Mesenchymal stem cell (in vitro differentiated cells and primary cell): Measurements from ENCODE around the gene TRAFD1.
"Not testable (repeated sequence)": the region's sequence is repeated elsewhere in the genome, so short reads cannot be mapped to it uniquely, and the experiment has no call there.

Source experiments
- DNase-seq: peaks from one replicate; pipeline ENCODE4 v3.0.0-alpha.2; 2013
- H2AFZ ChIP-seq: one replicate; pipeline ENCODE4 v1.6.1; 2013; ENCODE audit warnings: low read depth, mild to moderate bottlenecking, control low read depth, inconsistent platforms, low read length, moderate library complexity
- H2AK5ac ChIP-seq: 2 replicates; pipeline ENCODE4 v1.6.1; 2013; ENCODE audit warnings: low read length, moderate library complexity, mild to moderate bottlenecking, inconsistent platforms; ENCODE audit not compliant: severe bottlenecking
- H2BK120ac ChIP-seq: one replicate; pipeline ENCODE4 v1.6.1; 2013; ENCODE audit warnings: low read depth, mild to moderate bottlenecking, inconsistent platforms, low read length, moderate library complexity
- H2BK12ac ChIP-seq, 2 experiments: one replicate each; pipeline ENCODE4 v1.6.1; 2013; ENCODE audit warnings: inconsistent platforms in 2 of 2, low read length in 2 of 2, mild to moderate bottlenecking in 2 of 2, moderate library complexity in 2 of 2, control low read depth in 1 of 2
- H2BK15ac ChIP-seq: one replicate; pipeline ENCODE4 v1.6.1; 2013; ENCODE audit warnings: mild to moderate bottlenecking, low read depth, inconsistent platforms; ENCODE audit not compliant: poor library complexity, severe bottlenecking
- H2BK5ac ChIP-seq: 2 replicates; pipeline ENCODE4 v1.6.1; 2013; ENCODE audit warnings: low read depth, mild to moderate bottlenecking, low read length, control low read depth, inconsistent platforms; ENCODE audit not compliant: poor library complexity, severe bottlenecking
- H3K14ac ChIP-seq, 2 experiments: one replicate each; pipeline ENCODE4 v1.6.1; 2013; ENCODE audit warnings: inconsistent platforms in 2 of 2, low read length in 2 of 2, control low read depth in 1 of 2, mild to moderate bottlenecking in 1 of 2, moderate library complexity in 1 of 2
- H3K18ac ChIP-seq, 2 experiments: one replicate each; pipeline ENCODE4 v1.6.1; 2013; ENCODE audit warnings: inconsistent platforms in 2 of 2, low read length in 2 of 2, control low read depth in 1 of 2, low read depth in 1 of 2, mild to moderate bottlenecking in 1 of 2
- H3K23ac ChIP-seq, 2 experiments: one replicate each; pipeline ENCODE4 v1.6.1; 2013; ENCODE audit warnings: inconsistent platforms in 2 of 2, low read length in 2 of 2, mild to moderate bottlenecking in 2 of 2, moderate library complexity in 2 of 2, control low read depth in 1 of 2
- H3K27ac ChIP-seq: 2 replicates; pipeline ENCODE4 v1.5.1; 2013; ENCODE audit warnings: mild to moderate bottlenecking, moderate library complexity, low read length, control low read depth, inconsistent platforms; ENCODE audit not compliant: poor library complexity, severe bottlenecking
- H3K27me3 ChIP-seq, 2 experiments: 2 replicates each; pipeline versions ENCODE4 v1.6.1 to v1.7.0; 2013; ENCODE audit warnings: low read length in 2 of 2, mild to moderate bottlenecking in 2 of 2, moderate library complexity in 2 of 2, control low read depth in 1 of 2, inconsistent platforms in 1 of 2; ENCODE audit not compliant: control insufficient read depth in 1 of 2, insufficient read depth in 1 of 2
- H3K36me3 ChIP-seq, 2 experiments: 2 replicates each; pipeline versions ENCODE4 v1.6.1 to v1.7.0; 2013; ENCODE audit warnings: low read length in 2 of 2, control low read depth in 1 of 2, inconsistent platforms in 1 of 2, low read depth in 1 of 2, mild to moderate bottlenecking in 1 of 2; ENCODE audit not compliant: insufficient read depth in 2 of 2, control insufficient read depth in 1 of 2
- H3K4ac ChIP-seq, 2 experiments: one replicate each; pipeline ENCODE4 v1.6.1; 2013; ENCODE audit warnings: inconsistent platforms in 2 of 2, low read length in 2 of 2, mild to moderate bottlenecking in 2 of 2, moderate library complexity in 2 of 2, control low read depth in 1 of 2, low read depth in 1 of 2
- H3K4me1 ChIP-seq: 2 replicates; pipeline ENCODE4 v1.6.1; 2013; ENCODE audit warnings: low read depth, low read length, control low read depth; ENCODE audit not compliant: control insufficient read depth, insufficient read depth
- H3K4me2 ChIP-seq: 2 replicates; pipeline ENCODE4 v1.6.1; 2013; ENCODE audit warnings: low read length, mild to moderate bottlenecking, inconsistent platforms; ENCODE audit not compliant: poor library complexity, severe bottlenecking
- H3K4me3 ChIP-seq, 2 experiments: 2 replicates each; pipeline versions ENCODE4 v1.5.1 to v1.7.0; 2013; ENCODE audit warnings: low read length in 2 of 2, mild to moderate bottlenecking in 2 of 2, control low read depth in 1 of 2, low read depth in 1 of 2; ENCODE audit not compliant: insufficient read depth in 1 of 2
- H3K79me1 ChIP-seq: replicated peaks from 2 replicates; pipeline ENCODE4 v1.6.1; 2013; ENCODE audit warnings: mild to moderate bottlenecking, control low read depth, low read length, inconsistent platforms; ENCODE audit not compliant: poor library complexity, severe bottlenecking
- H3K9ac ChIP-seq: 2 replicates; pipeline ENCODE4 v1.7.0; 2013; ENCODE audit warnings: mild to moderate bottlenecking, low read length, moderate library complexity
- H3K9me3 ChIP-seq: 2 replicates; pipeline ENCODE4 v1.7.0; 2013; ENCODE audit warnings: mild to moderate bottlenecking, low read length; ENCODE audit not compliant: control insufficient read depth
- H4K8ac ChIP-seq: one replicate; pipeline ENCODE4 v1.6.1; 2013; ENCODE audit warnings: inconsistent platforms, mild to moderate bottlenecking, low read length, moderate library complexity
- H4K91ac ChIP-seq: one replicate; pipeline ENCODE4 v1.6.1; 2013; ENCODE audit warnings: mild to moderate bottlenecking, low read length, inconsistent platforms
- WGBS: methylation state at CpG from one replicate; pipeline ENCODE4 v1.1.7; 2013; ENCODE audit warnings: mixed read lengths; 5-methylcytosine and 5-hydroxymethylcytosine counted together

Gene TRAFD1

GRCh38 chr12:112151766-112152541, 26.6 kb downstream of the TRAFD1 start:
- no peak overlapping the region for H4K91ac ChIP-seq
- H3K4ac ChIP-seq = no peak overlapping the region
- H4K8ac ChIP-seq = no peak overlapping the region
- no peak overlapping the region for H3K4me3 ChIP-seq
- H3K18ac ChIP-seq = no peak overlapping the region
- no peak overlapping the region for H3K4me2 ChIP-seq
- 95% methylated on average over 9 of the region's 11 CpGs for WGBS
- H2AK5ac ChIP-seq = no peak overlapping the region
- H3K9ac ChIP-seq = no peak overlapping the region
- H3K79me1 ChIP-seq = peaks cover 9% of the 10 kb centered on the region
- H3K27ac ChIP-seq = no peak overlapping the region
- no peak overlapping the region for H2AFZ ChIP-seq
- H3K14ac ChIP-seq = no peak overlapping the region
- H3K36me3 ChIP-seq = peaks cover 57 to 71% of the 10 kb centered on the region in 2 experiments
- H3K9me3 ChIP-seq = no peaks in the 10 kb centered on the region
- no peak overlapping the region for H3K23ac ChIP-seq
- H2BK120ac ChIP-seq = no peak overlapping the region
- H2BK12ac ChIP-seq = no peak overlapping the region
- no peak for DNase-seq
- H3K4me1 ChIP-seq = peaks cover 6% of the 10 kb centered on the region
- H2BK15ac ChIP-seq = no peak overlapping the region
- no peak overlapping the region for H2BK5ac ChIP-seq
- H3K27me3 ChIP-seq = no peaks in the 10 kb centered on the region

- peaks cover 2% of the 10 kb centered on the region for H3K4me1 ChIP-seq
- no peak for DNase-seq
Observed at GRCh38 chr12:112153181-112153892, 28.0 kb downstream of the TRAFD1 start.

GRCh38 chr12:112153893-112154219, 28.5 kb downstream of the TRAFD1 start:
- H2AFZ ChIP-seq = no peak overlapping the region
- no peak for DNase-seq
- no peak overlapping the region for H3K27ac ChIP-seq
- peaks cover 2% of the 10 kb centered on the region for H3K4me1 ChIP-seq
- no peaks in the 10 kb centered on the region for H3K27me3 ChIP-seq
- no peak overlapping the region for H3K4ac ChIP-seq
- no peak overlapping the region for H3K14ac ChIP-seq
- H2BK120ac ChIP-seq = no peak overlapping the region
- no peak overlapping the region for H3K4me3 ChIP-seq
- H3K9me3 ChIP-seq = no peaks in the 10 kb centered on the region
- no peak overlapping the region for H3K4me2 ChIP-seq
- H3K23ac ChIP-seq = no peak overlapping the region
- peaks cover 9% of the 10 kb centered on the region for H3K79me1 ChIP-seq
- H3K9ac ChIP-seq = no peak overlapping the region
- no peak overlapping the region for H2AK5ac ChIP-seq
- no peak overlapping the region for H4K91ac ChIP-seq
- H4K8ac ChIP-seq = no peak overlapping the region
- no peak overlapping the region for H2BK15ac ChIP-seq
- H2BK12ac ChIP-seq = no peak overlapping the region
- 95% methylated on average over 6 of the region's 8 CpGs for WGBS
- H3K36me3 ChIP-seq = peaks cover 55 to 65% of the 10 kb centered on the region in 2 experiments
- no peak overlapping the region for H2BK5ac ChIP-seq
- H3K18ac ChIP-seq = no peak overlapping the region

More at GRCh38 chr12:112153181-112153892, 28.0 kb downstream of the TRAFD1 start:
- 94% methylated on average over 11 of the region's 11 CpGs for WGBS
- Histone ChIP-seq H3K27me3 (no peaks in the 10 kb centered on the region), H3K14ac (no peak overlapping the region), H2BK15ac (no peak overlapping the region), H2BK120ac (no peak overlapping the region), H3K27ac (no peak overlapping the region), H3K4ac (no peak overlapping the region), H3K9me3 (no peaks in the 10 kb centered on the region), H4K91ac (no peak overlapping the region), H2BK5ac (no peak overlapping the region), H3K36me3 (peaks cover 52 to 66% of the 10 kb centered on the region in 2 experiments), H3K4me3 (no peak overlapping the region), H3K79me1 (peaks cover 9% of the 10 kb centered on the region), H3K23ac (no peak overlapping the region), H2AFZ (no peak overlapping the region), H2AK5ac (no peak overlapping the region), H3K4me2 (no peak overlapping the region), H3K9ac (no peak overlapping the region), H4K8ac (no peak overlapping the region), H2BK12ac (no peak overlapping the region), H3K18ac (no peak overlapping the region)

- H2BK12ac ChIP-seq, H3K18ac ChIP-seq, H3K14ac ChIP-seq, H3K9ac ChIP-seq, H2AFZ ChIP-seq, H2BK120ac ChIP-seq, H4K8ac ChIP-seq, H3K27me3 ChIP-seq, H2BK5ac ChIP-seq, H3K27ac ChIP-seq, H4K91ac ChIP-seq, H3K23ac ChIP-seq, H3K4me3 ChIP-seq, H3K4me2 ChIP-seq, DNase-seq, H3K79me1 ChIP-seq, H2BK15ac ChIP-seq, H3K4me1 ChIP-seq, H3K9me3 ChIP-seq, H2AK5ac ChIP-seq, H3K4ac ChIP-seq: not testable (repeated sequence)
- WGBS = 98% methylated on average over 11 of the region's 11 CpGs
- H3K36me3 ChIP-seq = peaks cover 55 to 62% of the 10 kb centered on the region in 2 experiments
Observed at GRCh38 chr12:112158461-112159145, 33.2 kb downstream of the TRAFD1 start.
